SK-MEL-5 (cell line): Measurements from ENCODE around the gene RAB21. TPM values are rescaled to one million over a fixed set of nuclear protein-coding genes. Genes with fewer than 3 reads are reported as not detected.

ENCODE experiments used
- DNase-seq: peaks from one replicate; pipeline ENCODE4 v3.0.0-alpha.2; 2016; ENCODE audit warnings: low read depth, low spot score
- in situ Hi-C: cut with HindIII; loops from 2 replicates; pipeline ENCODE4 v1.10.0; 2016; ENCODE audit warnings: low sequenced_read_pairs, high pct_unique_total_duplicates, low pct_unique_long_range_greater_than_20kb
- total RNA-seq: library from RNA; depleted of rRNA; stranded (reverse); fragments of >200 nt; shearing (Covaris generic); gene quantifications from 2 replicates; pipeline ENCODE4 v1.2.3, GENCODE V29; 2014; rRNA removed

The RAB21 gene
- total RNA-seq, 1 experiment from 2014 or later: 42.0 TPM

- peak; percentile 65 for DNase-seq
- in situ Hi-C loops: no loop called here
Measured at GRCh38 chr12:71846322-71846940, 91.8 kb downstream of the RAB21 start.

DNA sequence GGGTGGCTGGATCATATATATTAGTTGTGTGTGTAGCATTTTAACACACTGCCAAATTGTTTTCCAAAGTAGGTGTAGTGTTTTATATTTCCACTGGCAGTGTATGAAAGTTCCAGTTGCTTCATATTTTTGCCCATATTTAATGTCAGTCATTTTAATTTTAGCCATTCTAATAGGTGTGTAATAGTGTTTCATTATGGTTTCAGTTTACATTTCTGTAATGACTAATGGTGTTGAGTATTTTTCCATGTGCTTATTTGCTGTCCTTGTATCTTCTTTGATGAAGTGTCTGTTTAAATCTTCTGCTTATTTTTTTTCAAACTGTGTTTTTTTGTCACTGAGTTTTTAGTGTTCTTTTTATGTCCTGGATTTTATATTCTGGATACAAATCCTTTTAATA is 93.5 kb downstream of the RAB21 start:
- in situ Hi-C loops: no loop called here
- DNase-seq: no peak

- no peak for DNase-seq
- in situ Hi-C loops: no loop called here
Measured at GRCh38 chr12:71849109-71849851, 94.6 kb downstream of the RAB21 start.

Other genes with a start within 250 kb of the RAB21 start
- gene ZFC3H1, start 91.0 kb upstream of the RAB21 start, total RNA-seq: 13.4 and 16.0 TPM in 2 replicates
- gene THAP2, start 90.6 kb upstream of the RAB21 start, total RNA-seq: 0.95 and 2.0 TPM in 2 replicates
- gene TMEM19, start 68.8 kb upstream of the RAB21 start, total RNA-seq: 34.1 and 41.3 TPM in 2 replicates
- 20.2 and 21.4 TPM in 2 replicates for gene TBC1D15, start 84.9 kb downstream of the RAB21 start, total RNA-seq
- gene TPH2, start 184.0 kb downstream of the RAB21 start, total RNA-seq: not detected in 2 replicates